Type B pancreatic cell (in vitro differentiated cells): ENCODE measurements around the gene UNC79. TPM values are rescaled to one million over a fixed set of nuclear protein-coding genes. Genes with fewer than 3 reads are reported as not detected.

Experiments
- DNase-seq: peaks from one replicate; pipeline ENCODE4 v3.0.0; 2021; ENCODE audit warnings: mixed read lengths; ENCODE audit not compliant: unreplicated experiment; ENCODE audit errors: extremely low spot score
- H3K27ac Mint-ChIP-seq: 2 replicates; pipeline ENCODE4 v1.8.0; 2021; ENCODE audit warnings: mild to moderate bottlenecking, mixed read lengths
- H3K27me3 Mint-ChIP-seq: 2 replicates; pipeline ENCODE4 v1.8.0; 2021; ENCODE audit warnings: mixed read lengths
- H3K36me3 Mint-ChIP-seq: 2 replicates; pipeline ENCODE4 v1.8.0; 2021; ENCODE audit warnings: mixed read lengths
- H3K4me1 Mint-ChIP-seq: one replicate; pipeline ENCODE4 v1.8.0; 2021; ENCODE audit warnings: mixed read lengths; ENCODE audit not compliant: unreplicated experiment
- H3K4me3 Mint-ChIP-seq: 2 replicates; pipeline ENCODE4 v1.8.0; 2021; ENCODE audit warnings: mild to moderate bottlenecking, mixed read lengths
- H3K9me3 Mint-ChIP-seq: 2 replicates; pipeline ENCODE4 v1.8.0; 2021; ENCODE audit warnings: mixed read lengths
- total RNA-seq: library from RNA; stranded (reverse); gene quantifications from 2 replicates; pipeline ENCODE4 v1.2.1, GENCODE V29; 2021; ENCODE audit warnings: low replicate concordance
- TF ChIP-seq, protein P1 (sequence below): fragments of 200-600 bp; sonication (generic); conservative IDR thresholded peaks from 2 replicates; pipeline ENCODE4 v1.5.0; 2021; ENCODE audit warnings: antibody characterized with exemption, mild to moderate bottlenecking

UNC79 gene
- total RNA-seq, 1 donor from 2014 or later: 2.1 TPM

DNA sequence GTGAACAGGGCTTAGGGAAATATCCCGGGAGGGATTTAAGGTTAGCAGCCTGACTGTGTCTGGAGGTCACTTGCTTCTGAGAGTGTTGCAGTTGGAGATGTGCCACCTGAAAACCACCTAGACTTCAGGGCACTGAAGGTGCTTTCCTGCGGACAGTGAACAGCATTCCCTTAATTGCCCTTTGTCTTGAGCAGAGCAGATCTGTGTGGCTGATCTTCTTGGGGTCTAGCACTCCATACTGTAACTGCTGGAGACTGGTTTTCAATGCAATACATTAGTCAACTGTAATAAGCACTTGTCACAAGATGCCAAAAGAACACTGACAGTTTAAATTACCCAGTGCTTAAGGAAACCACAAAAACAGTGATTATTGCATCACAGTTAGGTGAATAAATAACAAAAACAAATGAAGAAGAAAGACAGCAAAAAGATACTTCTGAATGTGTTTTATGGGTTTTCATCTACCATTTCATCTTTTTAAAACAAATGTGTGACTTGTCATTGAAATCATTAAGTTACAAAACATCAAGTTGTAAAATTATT lies 245.7 kb downstream of the UNC79 start:
- Mint-ChIP-seq H3K9me3 (no peaks in the 10 kb centered on the region), H3K36me3 (no peaks in the 10 kb centered on the region), H3K4me1 (no peaks in the 10 kb centered on the region), H3K27ac (no peak overlapping the region), H3K27me3 (peaks cover 22% of the 10 kb centered on the region), H3K4me3 (no peak overlapping the region)
- DNase-seq: no peak
- TF ChIP-seq, protein P1, sequence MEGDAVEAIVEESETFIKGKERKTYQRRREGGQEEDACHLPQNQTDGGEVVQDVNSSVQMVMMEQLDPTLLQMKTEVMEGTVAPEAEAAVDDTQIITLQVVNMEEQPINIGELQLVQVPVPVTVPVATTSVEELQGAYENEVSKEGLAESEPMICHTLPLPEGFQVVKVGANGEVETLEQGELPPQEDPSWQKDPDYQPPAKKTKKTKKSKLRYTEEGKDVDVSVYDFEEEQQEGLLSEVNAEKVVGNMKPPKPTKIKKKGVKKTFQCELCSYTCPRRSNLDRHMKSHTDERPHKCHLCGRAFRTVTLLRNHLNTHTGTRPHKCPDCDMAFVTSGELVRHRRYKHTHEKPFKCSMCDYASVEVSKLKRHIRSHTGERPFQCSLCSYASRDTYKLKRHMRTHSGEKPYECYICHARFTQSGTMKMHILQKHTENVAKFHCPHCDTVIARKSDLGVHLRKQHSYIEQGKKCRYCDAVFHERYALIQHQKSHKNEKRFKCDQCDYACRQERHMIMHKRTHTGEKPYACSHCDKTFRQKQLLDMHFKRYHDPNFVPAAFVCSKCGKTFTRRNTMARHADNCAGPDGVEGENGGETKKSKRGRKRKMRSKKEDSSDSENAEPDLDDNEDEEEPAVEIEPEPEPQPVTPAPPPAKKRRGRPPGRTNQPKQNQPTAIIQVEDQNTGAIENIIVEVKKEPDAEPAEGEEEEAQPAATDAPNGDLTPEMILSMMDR: no peak

DNA sequence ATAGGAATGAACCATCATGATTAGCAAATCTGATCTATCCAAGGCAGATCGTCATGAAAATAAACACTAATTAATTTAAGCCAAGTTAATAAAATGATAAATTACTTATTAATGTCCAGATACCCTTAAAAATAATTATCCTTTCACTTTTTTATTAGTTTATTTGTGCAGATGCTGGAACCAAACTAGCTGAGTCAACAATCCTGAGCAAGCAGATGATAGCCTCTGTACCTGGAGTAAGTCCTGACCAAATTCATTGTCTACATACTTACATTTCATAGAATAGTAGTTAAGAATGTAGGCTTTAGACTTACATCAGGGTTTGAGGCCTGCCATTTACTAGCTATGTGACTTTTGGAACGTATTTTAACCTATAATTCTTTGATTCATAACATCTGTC lies 251.7 kb downstream of the UNC79 start:
- Mint-ChIP-seq H3K27me3 (peaks cover 17% of the 10 kb centered on the region), H3K4me1 (peaks cover 3% of the 10 kb centered on the region), H3K4me3 (no peak overlapping the region), H3K27ac (no peak overlapping the region), H3K9me3 (no peaks in the 10 kb centered on the region), H3K36me3 (no peaks in the 10 kb centered on the region)
- DNase-seq: no peak
- TF ChIP-seq, protein P1: no peak

DNA sequence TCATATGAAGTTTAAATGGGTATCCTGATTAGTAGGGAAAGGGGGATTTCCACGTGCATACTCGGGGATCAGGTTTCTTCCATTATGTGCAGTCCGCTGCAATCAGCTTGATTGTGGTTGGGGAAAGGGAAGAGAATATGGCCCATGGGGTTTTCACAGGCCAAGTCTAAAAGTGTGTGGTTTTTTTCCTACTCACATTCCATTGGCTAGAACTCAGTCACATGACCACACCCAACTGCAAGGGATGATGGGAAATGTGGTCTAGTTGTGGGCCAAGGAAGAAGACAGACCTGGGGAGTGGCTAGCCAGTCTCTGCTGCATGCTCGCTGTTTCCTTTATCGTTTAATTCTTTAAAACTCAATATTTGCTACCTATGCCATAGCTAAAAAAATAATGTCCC lies 252.5 kb downstream of the UNC79 start:
- Mint-ChIP-seq H3K4me3 (no peak overlapping the region), H3K36me3 (no peaks in the 10 kb centered on the region), H3K4me1 (peaks cover 6% of the 10 kb centered on the region), H3K27ac (no peak overlapping the region), H3K27me3 (peaks cover 25% of the 10 kb centered on the region), H3K9me3 (no peaks in the 10 kb centered on the region)
- DNase-seq: no peak
- TF ChIP-seq, protein P1: no peak

DNA sequence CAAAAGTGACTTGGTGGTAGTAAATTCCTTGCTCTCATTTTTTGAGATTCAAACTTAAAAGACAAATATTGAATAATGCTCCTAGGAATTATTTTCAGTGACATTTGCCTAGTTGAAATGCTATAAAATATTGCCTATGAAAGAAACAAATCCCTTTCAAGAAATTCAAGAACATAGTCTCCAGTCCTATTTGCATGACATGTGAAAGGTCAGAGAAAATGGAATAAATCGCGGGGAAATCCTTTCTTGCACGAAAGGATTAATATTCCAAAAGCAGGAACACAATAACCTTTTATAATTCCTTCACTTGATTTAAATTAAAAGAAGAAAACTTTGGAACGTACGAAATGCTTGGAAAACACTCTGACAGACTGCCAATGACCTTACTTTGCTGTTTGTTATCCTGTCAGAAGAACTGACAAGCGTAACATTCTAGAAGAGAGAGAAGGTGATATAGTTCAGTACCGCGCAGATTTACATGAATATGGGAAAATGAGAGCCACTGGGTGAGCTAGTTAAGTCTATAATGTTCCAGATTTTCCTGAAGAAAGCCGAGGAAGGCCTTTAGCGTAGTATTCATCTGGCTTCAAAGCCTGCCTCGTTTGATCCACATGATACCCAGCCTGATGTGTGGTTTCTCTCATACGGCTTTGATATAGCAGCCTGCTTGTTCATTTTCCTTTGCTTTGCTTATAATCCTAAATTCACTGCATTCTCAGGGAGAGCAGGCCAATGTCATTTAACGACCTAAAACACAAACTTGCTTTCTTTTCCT lies 254.6 kb downstream of the UNC79 start:
- Mint-ChIP-seq H3K9me3 (no peaks in the 10 kb centered on the region), H3K36me3 (no peaks in the 10 kb centered on the region), H3K4me3 (no peak overlapping the region), H3K27ac (no peak overlapping the region), H3K27me3 (peaks cover 41% of the 10 kb centered on the region), H3K4me1 (peaks cover 12% of the 10 kb centered on the region)
- TF ChIP-seq, protein P1: no peak
- no peak for DNase-seq

DNA sequence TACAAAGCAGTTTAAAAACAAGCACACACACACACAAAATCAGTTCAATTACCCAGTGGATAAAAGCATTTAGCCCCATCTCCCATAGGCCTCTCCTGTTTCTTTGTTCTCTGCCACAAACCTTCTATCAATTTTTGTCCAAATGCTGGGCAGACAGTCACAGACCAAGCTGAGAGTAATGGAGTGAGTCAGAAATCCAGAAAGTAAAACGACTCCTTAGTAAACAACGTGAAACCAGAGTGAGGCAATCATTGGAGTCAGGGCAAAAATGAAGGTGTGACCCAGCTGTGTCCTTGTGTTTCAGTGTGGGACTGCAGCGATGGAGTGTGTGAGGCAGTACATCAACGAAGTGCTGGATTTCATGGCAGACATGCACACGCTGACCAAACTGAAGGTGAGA lies 255.5 kb downstream of the UNC79 start:
- H3K4me1 Mint-ChIP-seq: peaks cover 12% of the 10 kb centered on the region
- no peak for DNase-seq
- H3K4me3 Mint-ChIP-seq: no peak overlapping the region
- no peaks in the 10 kb centered on the region for H3K9me3 Mint-ChIP-seq
- H3K27me3 Mint-ChIP-seq: peaks cover 45% of the 10 kb centered on the region
- H3K36me3 Mint-ChIP-seq: no peaks in the 10 kb centered on the region
- no peak overlapping the region for H3K27ac Mint-ChIP-seq
- TF ChIP-seq, protein P1: no peak
